ENCODE measurements around the gene ITPR2. TPM values are rescaled to one million over a fixed set of nuclear protein-coding genes. Genes with fewer than 3 reads are reported as not detected.

The ITPR2 gene
- total and polyA plus RNA-seq, 4 donors: 4.1 to 47.0 (median 26.5) TPM

GRCh38 chr12:26573225-26573909 lies 259.6 kb downstream of the ITPR2 start:
- no peak for TF ChIP-seq CTCF (IDR thresholded peaks at IDR 0.05; ENCODE audit: control extremely low read depth, extremely low read depth)
- H3K4me1 ChIP-seq (ENCODE audit: control insufficient read depth in 5 of 5, insufficient read depth in 5 of 5, low read length in 5 of 5): peaks cover 0 to 11% (median 0%) of the 10 kb centered on the region in 5 donors
- DNase-seq (no peak), ATAC-seq (ENCODE audit: insufficient read depth, low FRiP score) (no peak)
- H3K27ac ChIP-seq (ENCODE audit: low read depth in 1 of 2, low read length in 1 of 2): no peak overlapping the region
- no peak overlapping the region for H3K4me3 ChIP-seq
- peaks cover 0 to 3% (median under 1%) of the 10 kb centered on the region in 4 donors for H3K36me3 ChIP-seq (ENCODE audit: control insufficient read depth in 4 of 4, insufficient read depth in 4 of 4, low read length in 4 of 4)
- H3K9ac ChIP-seq (ENCODE audit: insufficient read depth in 1 of 2, low read length in 2 of 2): no peak overlapping the region
- 94 to 95% methylated on average over 1 of the region's 1 CpG for WGBS, 2 donors
- no peaks in the 10 kb centered on the region for H3K9me3 ChIP-seq (ENCODE audit: control insufficient read depth in 4 of 4, insufficient read depth in 3 of 4, low read length in 3 of 4)
- H3K27me3 ChIP-seq (ENCODE audit: control insufficient read depth in 3 of 3, insufficient read depth in 3 of 3, low read length in 2 of 3): no peaks in the 10 kb centered on the region

- no peak overlapping the region for H3K4me3 ChIP-seq
- H3K27me3 ChIP-seq (ENCODE audit: control insufficient read depth in 3 of 3, insufficient read depth in 3 of 3, low read length in 2 of 3): no peaks in the 10 kb centered on the region
- DNase-seq: peak in 2 of 3 donors; percentile 70 to 71
- H3K9ac ChIP-seq (ENCODE audit: insufficient read depth in 1 of 2, low read length in 2 of 2): no peak overlapping the region
- TF ChIP-seq CTCF (IDR thresholded peaks at IDR 0.05; ENCODE audit: control extremely low read depth, extremely low read depth): no peak
- no peak for ATAC-seq (ENCODE audit: insufficient read depth, low FRiP score)
- H3K4me1 ChIP-seq (ENCODE audit: control insufficient read depth in 5 of 5, insufficient read depth in 5 of 5, low read length in 5 of 5): peaks cover 0 to 13% (median 1%) of the 10 kb centered on the region in 5 donors
- 42 to 50% methylated on average over 1 of the region's 1 CpG for WGBS, 2 donors
- H3K9me3 ChIP-seq (ENCODE audit: control insufficient read depth in 4 of 4, insufficient read depth in 3 of 4, low read length in 3 of 4): no peaks in the 10 kb centered on the region
- no peak overlapping the region for H3K27ac ChIP-seq (ENCODE audit: low read depth in 1 of 2, low read length in 1 of 2)
- H3K36me3 ChIP-seq (ENCODE audit: control insufficient read depth in 4 of 4, insufficient read depth in 4 of 4, low read length in 4 of 4): peaks cover 0 to 2% (median 0%) of the 10 kb centered on the region in 4 donors
Observed at GRCh38 chr12:26572137-26572536, 260.9 kb downstream of the ITPR2 start.

GRCh38 chr12:26571560-26571959 lies 261.4 kb downstream of the ITPR2 start:
- Histone ChIP-seq H3K27ac (ENCODE audit: low read depth in 1 of 2, low read length in 1 of 2) (no peak overlapping the region), H3K9me3 (ENCODE audit: control insufficient read depth in 4 of 4, insufficient read depth in 3 of 4, low read length in 3 of 4) (no peaks in the 10 kb centered on the region), H3K27me3 (ENCODE audit: control insufficient read depth in 3 of 3, insufficient read depth in 3 of 3, low read length in 2 of 3) (no peaks in the 10 kb centered on the region), H3K36me3 (ENCODE audit: control insufficient read depth in 4 of 4, insufficient read depth in 4 of 4, low read length in 4 of 4) (peaks cover 0 to 2% (median 0%) of the 10 kb centered on the region in 4 donors), H3K4me3 (no peak overlapping the region), H3K9ac (ENCODE audit: insufficient read depth in 1 of 2, low read length in 2 of 2) (no peak overlapping the region), H3K4me1 (ENCODE audit: control insufficient read depth in 5 of 5, insufficient read depth in 5 of 5, low read length in 5 of 5) (peaks cover 0 to 19% (median 2%) of the 10 kb centered on the region in 5 donors)
- ATAC-seq (ENCODE audit: insufficient read depth, low FRiP score) (no peak), DNase-seq (peak in 1 of 3 donors; percentile 4)
- 91 to 99% methylated on average over 3 of the region's 3 CpGs for WGBS, 2 donors
- TF ChIP-seq CTCF (IDR thresholded peaks at IDR 0.05; ENCODE audit: control extremely low read depth, extremely low read depth): no peak
